Measurements from ENCODE around the gene BMP6.

BMP6 gene

DNA sequence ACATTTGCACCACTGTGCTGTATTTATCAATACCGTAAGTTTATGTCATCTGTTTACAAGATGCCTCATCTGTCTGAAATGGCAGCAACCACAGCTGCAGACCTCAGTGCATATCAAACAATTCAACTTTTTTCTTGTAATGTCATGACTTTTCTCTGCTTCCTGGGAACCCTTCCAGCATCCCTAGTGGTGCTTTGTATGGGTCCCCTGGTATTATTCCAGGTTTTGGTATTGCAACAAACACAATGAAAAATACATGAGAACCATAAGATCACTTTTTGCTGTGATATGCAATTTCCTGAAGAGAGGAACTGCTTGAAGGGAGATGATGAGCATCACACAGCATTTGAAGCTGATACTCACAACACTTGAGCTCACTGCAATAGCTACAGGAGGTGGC is 196.7 kb downstream of the BMP6 start:
- Histone ChIP-seq H3K4me1 (ENCODE audit: control insufficient read depth in 1 of 2, insufficient read depth in 2 of 2, low read length in 2 of 2) (no peaks in the 10 kb centered on the region), H3K9me3 (ENCODE audit: control insufficient read depth in 1 of 2, low read length in 2 of 2) (peaks cover 0 to 8% of the 10 kb centered on the region in 2 donors)

DNA sequence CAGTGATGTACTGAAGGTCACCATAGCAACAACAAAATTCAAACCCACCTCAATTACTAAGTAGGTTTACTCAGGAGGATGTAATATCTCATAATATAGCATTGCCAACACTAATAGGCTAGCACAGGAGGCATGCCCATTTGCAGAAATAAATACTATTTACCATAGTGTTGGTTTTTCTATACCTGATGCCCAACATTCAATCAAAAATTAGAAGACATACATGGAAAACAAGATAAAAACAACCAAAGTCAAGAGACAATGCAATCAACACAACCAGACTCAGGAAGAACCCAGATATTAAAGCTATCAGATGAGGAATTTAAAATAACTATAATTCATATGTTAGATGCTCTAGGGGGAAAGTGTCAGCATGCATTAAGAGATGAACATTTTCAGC is 199.0 kb downstream of the BMP6 start:
- H3K36me3 ChIP-seq (ENCODE audit: control insufficient read depth in 1 of 2, insufficient read depth in 2 of 2, low read length in 2 of 2) = no peaks in the 10 kb centered on the region
- H3K9me3 ChIP-seq (ENCODE audit: control insufficient read depth in 1 of 2, low read length in 2 of 2) = peaks cover 0 to 8% of the 10 kb centered on the region in 2 donors
- H3K4me1 ChIP-seq (ENCODE audit: control insufficient read depth in 1 of 2, insufficient read depth in 2 of 2, low read length in 2 of 2) = no peaks in the 10 kb centered on the region
- H3K27ac ChIP-seq (ENCODE audit: low read length) = no peak overlapping the region
- no peaks in the 10 kb centered on the region for H3K27me3 ChIP-seq (ENCODE audit: low read depth, low read length)
- no peak overlapping the region for H3K4me3 ChIP-seq (ENCODE audit: low read depth in 1 of 2, low read length in 2 of 2)

More for the DNA sequence above, 196.7 kb downstream of the BMP6 start:
- H3K4me3 ChIP-seq (ENCODE audit: low read depth in 1 of 2, low read length in 2 of 2) = no peak overlapping the region
- H3K36me3 ChIP-seq (ENCODE audit: control insufficient read depth in 1 of 2, insufficient read depth in 2 of 2, low read length in 2 of 2) = no peaks in the 10 kb centered on the region
- H3K27ac ChIP-seq (ENCODE audit: low read length) = no peak overlapping the region
- no peaks in the 10 kb centered on the region for H3K27me3 ChIP-seq (ENCODE audit: low read depth, low read length)

All from muscle layer of duodenum (tissue), 2 donors.